Effector CD8-positive, alpha-beta T cell (primary cell): ENCODE measurements around the gene TSC1.
"Not testable (repeated sequence)": the region's sequence is repeated elsewhere in the genome, so short reads cannot be mapped to it uniquely, and the experiment has no call there.

Experiments
- DNase-seq: peaks from one replicate; lab custom pipeline; 2025; lab: John Stamatoyannopoulos, UW

TSC1 gene

DNA sequence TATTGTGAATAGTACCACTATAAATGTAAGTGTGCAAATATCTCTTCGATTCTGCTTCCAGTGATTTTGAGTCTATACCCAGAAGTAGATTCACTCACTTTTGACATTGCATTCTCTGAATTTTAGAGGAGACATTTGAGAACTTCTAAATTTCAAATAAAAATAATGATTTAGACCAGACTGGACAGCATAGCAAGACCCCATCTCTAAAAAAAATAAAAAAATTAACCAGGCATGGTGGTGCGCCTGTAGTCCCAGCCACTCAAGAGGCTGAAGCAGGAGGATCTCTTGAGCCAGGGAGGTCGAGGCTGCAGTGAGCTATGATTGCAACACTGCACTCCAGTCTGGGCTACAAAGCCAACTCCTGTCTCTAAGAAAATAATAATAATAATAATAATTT lies 32.2 kb upstream of the TSC1 start:
- no peak for DNase-seq

DNA sequence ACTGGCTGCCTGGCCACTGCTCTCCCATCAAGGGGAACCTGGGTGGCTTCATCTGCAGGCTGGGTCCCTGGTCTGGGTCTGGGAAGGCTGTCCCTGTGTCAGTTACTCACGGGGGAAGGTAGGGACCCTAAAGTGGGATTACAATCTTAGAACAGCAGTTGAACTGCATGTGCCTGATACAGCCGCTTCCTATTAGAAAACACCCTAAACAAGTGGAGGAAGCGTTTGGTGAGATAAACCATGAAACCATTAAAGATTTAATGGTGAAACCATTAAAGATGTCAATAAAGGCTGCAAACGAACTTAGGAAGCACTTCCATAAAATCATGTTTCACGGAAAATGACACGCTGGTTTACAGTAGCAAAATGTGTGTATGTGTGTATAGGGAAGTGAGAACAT lies 31.5 kb upstream of the TSC1 start:
- no peak for DNase-seq

DNA sequence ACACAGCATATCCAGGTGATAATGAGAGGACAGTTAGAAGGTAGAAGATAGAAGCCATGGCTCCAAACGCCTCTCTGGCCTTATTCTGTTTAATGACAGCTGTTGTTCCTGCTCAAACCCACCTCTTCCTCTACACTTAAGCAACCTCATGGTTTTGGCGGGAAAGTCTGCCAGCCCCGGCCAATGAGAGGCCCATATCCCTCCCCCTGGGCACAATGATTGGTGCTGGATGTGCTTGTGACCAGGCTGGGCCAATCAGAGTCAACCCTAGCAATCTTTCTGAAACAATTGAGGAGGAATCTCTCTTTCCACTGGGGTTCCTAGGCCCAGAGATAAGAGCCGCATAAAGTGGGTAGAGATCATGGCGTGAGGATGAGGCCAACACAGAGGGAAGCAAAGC lies 29.3 kb upstream of the TSC1 start:
- DNase-seq: no peak

- no peak for DNase-seq
Measured at GRCh38 chr9:132973166-132973565, 28.8 kb upstream of the TSC1 start.

DNA sequence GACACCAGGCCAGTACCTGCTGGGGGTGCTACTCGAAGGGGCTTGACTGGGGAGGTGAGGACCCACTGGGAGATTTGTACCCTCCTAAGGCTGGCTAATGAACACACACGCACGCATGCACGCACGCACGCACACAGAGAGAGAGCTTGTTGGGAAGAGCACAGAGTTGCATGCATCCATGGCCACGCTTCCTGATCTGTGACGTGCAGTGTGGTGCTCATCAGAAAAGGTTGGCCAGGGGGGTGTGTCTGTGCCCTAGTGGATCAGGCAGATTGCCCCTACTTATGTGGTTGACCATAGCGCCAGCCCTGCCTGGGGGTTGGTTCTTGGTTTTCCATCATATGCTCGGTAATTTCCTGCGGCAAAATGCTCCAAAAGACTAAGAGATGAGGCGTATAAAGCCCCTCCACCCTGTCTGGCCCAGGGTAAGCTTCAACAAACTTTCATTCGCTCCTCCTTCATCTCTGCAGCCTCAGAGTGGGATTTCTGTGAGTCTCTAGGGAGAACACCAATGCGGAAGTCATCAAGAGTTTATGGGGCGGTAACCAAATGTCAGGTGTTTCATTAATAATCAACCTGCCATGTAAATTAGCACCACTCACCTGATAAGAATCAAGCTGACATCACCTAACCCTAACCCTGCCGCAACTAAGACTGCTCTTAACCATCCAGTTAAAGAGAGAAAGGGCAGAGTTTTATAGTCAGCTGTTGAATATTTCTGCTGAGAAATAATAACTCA lies 26.1 kb upstream of the TSC1 start:
- DNase-seq: no peak

DNA sequence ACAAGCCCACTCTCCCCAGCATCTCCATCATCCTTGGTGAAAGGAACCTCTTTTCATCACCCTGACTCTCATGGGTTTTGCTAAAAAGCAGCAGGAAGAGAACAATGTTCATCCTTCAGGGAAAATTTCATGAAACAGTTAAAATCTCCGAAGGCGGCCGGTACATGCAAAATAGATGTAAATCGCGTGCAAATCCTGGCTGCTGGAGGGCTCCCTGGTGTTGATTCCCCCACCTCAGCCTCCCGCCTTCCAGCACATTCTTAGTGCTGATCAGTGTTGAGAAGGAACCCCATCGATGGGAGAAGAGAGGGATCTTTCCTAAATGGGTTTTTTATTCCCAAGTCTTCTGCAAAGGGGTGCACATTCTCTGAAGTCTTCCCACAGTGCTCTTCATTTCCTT lies 25.4 kb upstream of the TSC1 start:
- no peak for DNase-seq

- not testable (repeated sequence) for DNase-seq
Measured at GRCh38 chr9:132967908-132968307, 23.5 kb upstream of the TSC1 start.

DNA sequence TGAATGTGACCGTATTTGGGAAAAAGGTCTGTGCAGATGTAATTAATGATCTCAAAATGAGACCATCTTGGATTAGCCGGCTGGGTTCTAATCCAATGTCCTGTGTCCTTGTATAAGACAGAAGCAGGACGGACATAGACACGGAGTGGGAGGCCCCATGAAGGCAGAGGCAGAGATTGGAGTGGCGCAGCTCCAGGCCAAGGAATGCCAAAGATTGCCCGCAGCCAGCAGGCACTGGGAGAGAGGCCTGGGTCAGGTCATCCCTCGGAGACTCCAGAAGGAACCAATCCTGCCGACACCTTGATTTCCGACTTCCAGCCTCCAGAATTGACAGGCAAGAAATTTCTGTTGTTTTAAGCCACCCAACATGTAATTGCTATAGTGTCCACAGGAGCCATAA lies 21.1 kb upstream of the TSC1 start:
- no peak for DNase-seq

DNA sequence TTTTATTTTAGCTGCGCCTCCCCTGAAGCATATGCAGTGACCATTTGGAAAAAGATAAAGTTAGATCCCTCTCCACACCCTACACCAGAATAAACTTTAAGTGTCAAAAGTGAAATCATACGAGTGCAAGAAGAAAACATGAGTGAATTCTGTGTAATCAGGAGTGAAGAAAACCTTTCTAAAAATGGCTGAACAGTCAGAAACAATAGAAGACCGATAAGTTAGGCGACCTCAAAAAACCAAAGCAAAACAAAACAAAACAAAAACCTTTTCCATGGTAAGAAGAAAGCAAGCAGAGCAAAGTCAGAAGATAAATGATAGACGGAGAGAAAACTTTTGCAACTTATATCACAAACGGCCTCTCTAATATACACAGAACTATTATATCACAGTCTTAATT lies 16.6 kb upstream of the TSC1 start:
- DNase-seq: no peak

DNA sequence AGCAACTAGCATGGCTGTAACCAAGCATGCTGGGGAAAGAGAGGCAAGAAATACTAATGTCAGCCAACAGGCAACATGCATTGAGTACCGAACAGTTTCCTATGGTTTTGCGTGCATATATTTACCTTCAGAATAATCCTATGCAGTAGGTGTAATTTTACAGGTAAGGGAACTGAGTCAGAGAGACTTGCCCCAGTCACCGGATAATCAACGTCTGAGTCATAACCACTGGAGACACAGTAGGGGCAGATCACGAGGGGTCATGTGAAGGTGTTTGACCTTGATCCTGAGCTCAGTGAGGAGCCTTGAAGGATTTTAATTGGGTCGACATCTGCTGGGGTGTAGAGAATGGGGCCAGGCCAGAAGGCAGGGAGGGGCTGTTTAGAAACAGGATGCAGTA lies 13.4 kb upstream of the TSC1 start:
- DNase-seq: no peak

GRCh38 chr9:132955768-132956167 lies 11.4 kb upstream of the TSC1 start:
- no peak for DNase-seq

GRCh38 chr9:132955123-132955522 lies 10.7 kb upstream of the TSC1 start:
- no peak for DNase-seq

- DNase-seq: no peak
Measured at GRCh38 chr9:132949709-132950108, 5.3 kb upstream of the TSC1 start.

DNA sequence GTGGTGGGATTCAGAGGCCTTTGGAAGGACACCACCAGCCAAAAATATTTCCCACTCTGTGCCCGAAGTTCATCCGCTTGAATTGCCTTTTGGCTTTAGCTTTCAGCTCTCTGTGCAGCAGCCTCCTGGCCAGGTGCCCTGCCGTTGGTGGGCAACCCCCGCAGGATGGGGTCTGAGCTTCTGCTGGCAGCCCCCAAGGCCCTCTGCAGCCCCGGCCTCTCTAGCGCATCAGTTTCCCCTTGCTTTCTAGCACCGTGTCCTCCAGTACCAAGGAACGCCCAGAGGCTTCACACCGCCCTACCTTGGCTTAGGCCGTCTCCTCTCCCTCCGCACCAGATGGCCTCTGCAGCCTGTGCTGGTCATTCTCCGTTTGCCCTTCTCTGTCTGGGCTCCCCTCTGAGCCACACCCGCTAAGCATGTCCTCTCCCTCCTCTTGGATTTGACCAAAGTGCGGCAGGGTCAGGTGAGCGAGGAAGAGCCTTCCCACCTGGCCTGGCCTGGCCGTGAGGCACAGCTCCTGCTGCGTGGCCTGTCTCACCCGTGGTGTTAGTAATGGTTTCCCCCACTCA lies 4.2 kb upstream of the TSC1 start:
- DNase-seq: no peak

GRCh38 chr9:132947756-132948155 lies 3.3 kb upstream of the TSC1 start:
- DNase-seq: no peak

DNA sequence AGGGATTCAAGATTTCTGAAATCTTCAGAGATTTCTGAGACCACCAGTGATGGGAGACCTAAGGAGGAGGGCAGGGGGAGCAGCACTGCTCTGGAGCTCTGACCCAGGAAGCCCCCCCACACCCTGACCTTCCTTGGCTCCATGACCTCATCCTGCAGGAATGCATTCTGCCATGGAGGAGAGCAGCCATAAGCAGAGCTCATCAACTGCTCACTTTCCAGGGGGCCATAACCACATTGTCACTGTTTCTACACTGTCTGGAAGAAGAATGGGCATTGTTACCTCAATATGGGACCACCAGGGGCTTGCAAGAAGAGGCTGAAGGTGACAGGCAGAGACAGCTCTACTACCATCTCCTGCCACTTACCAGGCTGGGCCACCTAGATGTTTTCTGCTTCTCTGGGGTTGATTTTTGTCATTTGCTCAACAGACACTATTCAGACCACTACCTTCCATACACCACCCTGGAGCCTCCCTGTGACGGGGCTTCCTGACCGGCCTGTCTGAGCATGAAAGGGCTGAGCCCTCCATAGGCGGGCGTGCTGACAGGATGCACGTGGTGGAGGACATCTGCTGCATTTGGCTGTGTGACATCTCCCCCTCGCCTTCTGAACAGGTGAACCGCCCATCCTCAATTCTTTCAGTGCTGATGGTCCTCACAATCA lies 2.3 kb upstream of the TSC1 start:
- no peak for DNase-seq

DNA sequence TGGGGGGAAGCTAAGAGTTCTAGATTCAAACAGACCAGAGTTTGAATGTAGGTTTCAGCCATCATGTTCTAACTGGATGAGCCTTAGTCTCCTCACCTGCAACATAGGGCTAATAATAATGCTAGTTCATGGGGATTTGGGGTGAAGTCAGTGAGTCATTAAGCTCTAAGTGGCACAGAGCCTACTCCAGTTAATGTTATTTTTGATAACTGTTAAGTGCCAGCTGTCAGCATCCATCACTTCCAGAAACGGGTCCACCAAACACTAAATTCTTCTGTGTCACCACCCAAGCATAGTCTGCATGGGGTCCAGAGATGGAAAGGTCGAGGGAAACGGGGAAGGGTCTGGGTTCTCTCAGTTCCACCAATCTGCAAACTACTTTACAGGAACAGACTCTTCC lies 1.8 kb upstream of the TSC1 start:
- no peak for DNase-seq

- DNase-seq: no peak
Measured at GRCh38 chr9:132945186-132946130, 1.0 kb upstream of the TSC1 start.

GRCh38 chr9:132943651-132944293 lies 644 bp downstream of the TSC1 start:
- DNase-seq: no peak

- no peak for DNase-seq
Measured at GRCh38 chr9:132942541-132943182, 1.8 kb downstream of the TSC1 start.

- DNase-seq: no peak
Measured at GRCh38 chr9:132939169-132939568, 5.2 kb downstream of the TSC1 start.
